Measurements from ENCODE around the gene MRAP. TPM values are rescaled to one million over a fixed set of nuclear protein-coding genes. Genes with fewer than 3 reads are reported as not detected.

MRAP gene
- total and polyA plus RNA-seq, 2 donors (not counting 1 experiment from before 2014, with no cell fraction given): not detected

DNA sequence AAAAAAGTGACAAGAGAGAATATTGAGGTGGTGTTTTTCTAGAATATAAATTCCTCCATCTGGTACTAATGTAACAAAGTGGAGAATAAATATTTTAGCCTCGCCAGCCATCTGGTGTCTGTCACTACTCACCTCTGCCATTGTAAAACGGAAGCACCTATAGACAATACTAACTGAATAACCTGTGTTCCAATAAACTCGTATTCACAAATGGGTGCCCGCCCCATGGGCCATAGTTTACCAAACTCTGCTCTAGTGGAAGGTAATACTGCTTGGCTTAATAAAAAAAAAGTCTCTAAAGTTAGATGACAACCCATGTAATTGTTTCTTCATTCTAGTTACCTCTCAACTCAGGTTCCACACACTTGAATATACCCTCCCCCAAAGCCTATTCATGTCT is 27.9 kb upstream of the MRAP start:
- intact Hi-C loops (cut with micrococcal nuclease): loop anchor here (5.0 to 10.0 kb wide), 2 partner anchors 483 to 1644 kb away; partner anchors contain the start of gene ATP5PO
- Histone ChIP-seq H4K20me1 (ENCODE audit: control insufficient read depth, insufficient read depth, low read length, poor library complexity, severe bottlenecking) (no peaks in the 10 kb centered on the region), H2AFZ (ENCODE audit: insufficient read depth, low read depth, low read length, poor library complexity, severe bottlenecking) (no peak overlapping the region), H3K79me2 (ENCODE audit: control insufficient read depth, insufficient read depth, low read length) (peaks cover 6% of the 10 kb centered on the region), H3K27ac (ENCODE audit: low read length in 2 of 2) (no peak overlapping the region), H3K4me3 (ENCODE audit: control extremely low read depth in 1 of 5, extremely low read depth in 1 of 5, insufficient read depth in 1 of 5, low read depth in 2 of 5, low read length in 4 of 5) (no peak overlapping the region), H3K36me3 (replicated peaks in 1 of 2; ENCODE audit: control extremely low read depth in 1 of 2, control insufficient read depth in 1 of 2, extremely low read depth in 1 of 2, insufficient read depth in 2 of 2, low read length in 1 of 2) (peaks cover 0 to 41% of the 10 kb centered on the region in 2 experiments), H3K27me3 (replicated peaks in 1 of 4; ENCODE audit: control extremely low read depth in 1 of 4, control insufficient read depth in 3 of 4, insufficient read depth in 4 of 4, low read length in 3 of 4) (no peaks in the 10 kb centered on the region), H3K9me3 (ENCODE audit: control extremely low read depth in 1 of 3, control insufficient read depth in 2 of 3, insufficient read depth in 1 of 3, low read length in 2 of 3) (no peaks in the 10 kb centered on the region), H3K4me2 (replicated peaks; ENCODE audit: low read depth, low read length, poor library complexity, severe bottlenecking) (no peak overlapping the region), H3K4me1 (ENCODE audit: control insufficient read depth in 2 of 2, insufficient read depth in 2 of 2, low read length in 2 of 2) (no peaks in the 10 kb centered on the region), H3K9ac (ENCODE audit: low read length) (no peak overlapping the region)
- H3K4me1 Mint-ChIP-seq: no peaks in the 10 kb centered on the region
- no CpG with 5 or more reads among the region's 4 CpGs for WGBS (ENCODE audit: insufficient coverage)
- DNase-seq: no peak
- no peaks in the 10 kb centered on the region for H3K27me3 Mint-ChIP-seq
- CTCF ChIA-PET: interaction anchor here (0.9 kb wide), 1 partner anchor 9 kb away, joined by 3 read pairs; the partner anchor contains the start of gene MIS18A
- no peak overlapping the region for H3K27ac Mint-ChIP-seq
- POLR2A ChIA-PET: no interaction called here
- H3K4me3 Mint-ChIP-seq: no peak overlapping the region
- no peaks in the 10 kb centered on the region for H3K9me3 Mint-ChIP-seq (ENCODE audit: insufficient read depth)
- ATAC-seq (ENCODE audit: low read depth): no peak
- no peak for TF ChIP-seq EZH2 (IDR thresholded peaks at IDR 0.05; ENCODE audit: borderline replicate concordance, insufficient read depth, low read depth, low read length, poor library complexity, severe bottlenecking)

DNA sequence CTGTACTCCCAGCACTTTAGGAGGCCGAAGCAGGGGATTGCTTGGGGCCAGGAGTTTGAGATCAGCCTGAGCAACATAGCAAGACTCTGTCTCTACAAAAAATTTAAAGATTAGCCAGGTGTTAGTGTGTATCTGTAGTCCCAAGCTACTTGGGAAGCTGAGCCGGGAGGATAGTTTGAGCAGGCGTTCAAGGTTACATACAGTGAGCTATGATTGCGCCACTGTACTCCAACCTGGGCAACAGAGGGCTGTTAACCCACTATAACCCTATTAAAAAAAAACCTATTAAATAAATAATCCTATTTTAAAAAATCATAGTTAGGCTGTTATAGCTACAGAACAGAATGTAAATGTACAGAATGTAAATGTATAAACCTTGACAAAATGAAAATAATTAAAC is 22.0 kb upstream of the MRAP start:
- Histone ChIP-seq H3K27ac (ENCODE audit: low read length in 2 of 2) (no peak overlapping the region), H3K4me1 (ENCODE audit: control insufficient read depth in 2 of 2, insufficient read depth in 2 of 2, low read length in 2 of 2) (peaks cover 16 to 22% of the 10 kb centered on the region in 2 donors), H4K20me1 (ENCODE audit: control insufficient read depth, insufficient read depth, low read length, poor library complexity, severe bottlenecking) (no peaks in the 10 kb centered on the region), H3K27me3 (replicated peaks in 1 of 4; ENCODE audit: control extremely low read depth in 1 of 4, control insufficient read depth in 3 of 4, insufficient read depth in 4 of 4, low read length in 3 of 4) (no peaks in the 10 kb centered on the region), H3K4me2 (replicated peaks; ENCODE audit: low read depth, low read length, poor library complexity, severe bottlenecking) (no peak overlapping the region), H3K36me3 (replicated peaks in 1 of 2; ENCODE audit: control extremely low read depth in 1 of 2, control insufficient read depth in 1 of 2, extremely low read depth in 1 of 2, insufficient read depth in 2 of 2, low read length in 1 of 2) (peaks cover 0 to 15% of the 10 kb centered on the region in 2 experiments), H2AFZ (ENCODE audit: insufficient read depth, low read depth, low read length, poor library complexity, severe bottlenecking) (no peak overlapping the region), H3K9me3 (ENCODE audit: control extremely low read depth in 1 of 3, control insufficient read depth in 2 of 3, insufficient read depth in 1 of 3, low read length in 2 of 3) (no peaks in the 10 kb centered on the region), H3K9ac (ENCODE audit: low read length) (no peak overlapping the region), H3K79me2 (ENCODE audit: control insufficient read depth, insufficient read depth, low read length) (peaks cover 30% of the 10 kb centered on the region), H3K4me3 (ENCODE audit: control extremely low read depth in 1 of 5, extremely low read depth in 1 of 5, insufficient read depth in 1 of 5, low read depth in 2 of 5, low read length in 4 of 5) (no peak overlapping the region)
- H3K4me1 Mint-ChIP-seq: peaks cover 22% of the 10 kb centered on the region
- ATAC-seq (ENCODE audit: low read depth) (no peak), DNase-seq (no peak)
- no peak overlapping the region for H3K27ac Mint-ChIP-seq
- ChIA-PET POLR2A (no interaction called here), CTCF (interaction anchor here (0.5 kb wide), 1 partner anchor 324 kb away, joined by 3 read pairs; no protein-coding TSS in a partner anchor)
- H3K4me3 Mint-ChIP-seq: no peak overlapping the region
- WGBS (ENCODE audit: insufficient coverage): no CpG with 5 or more reads among the region's 4 CpGs
- no peaks in the 10 kb centered on the region for H3K9me3 Mint-ChIP-seq (ENCODE audit: insufficient read depth)
- no peak for TF ChIP-seq CTCF (IDR thresholded peaks at IDR 0.05)
- TF ChIP-seq EZH2 (IDR thresholded peaks at IDR 0.05; ENCODE audit: borderline replicate concordance, insufficient read depth, low read depth, low read length, poor library complexity, severe bottlenecking): no peak
- no peaks in the 10 kb centered on the region for H3K27me3 Mint-ChIP-seq
- intact Hi-C loops (cut with micrococcal nuclease): loop anchor here (5.0 to 10.0 kb wide), 4 partner anchors 336 to 1638 kb away; partner anchors contain the start of genes ATP5PO, CFAP298, CRYZL1 and ITSN1

Measured in B cell (primary cell).